GF-D8 (cell line): ENCODE data around the gene PIK3CD.
"Not testable (repeated sequence)": the region's sequence is repeated elsewhere in the genome, so short reads cannot be mapped to it uniquely, and the experiment has no call there.

Experiments used
- DNase-seq: peaks from one replicate; lab custom pipeline; 2025; lab: John Stamatoyannopoulos, UW

Gene PIK3CD

DNA sequence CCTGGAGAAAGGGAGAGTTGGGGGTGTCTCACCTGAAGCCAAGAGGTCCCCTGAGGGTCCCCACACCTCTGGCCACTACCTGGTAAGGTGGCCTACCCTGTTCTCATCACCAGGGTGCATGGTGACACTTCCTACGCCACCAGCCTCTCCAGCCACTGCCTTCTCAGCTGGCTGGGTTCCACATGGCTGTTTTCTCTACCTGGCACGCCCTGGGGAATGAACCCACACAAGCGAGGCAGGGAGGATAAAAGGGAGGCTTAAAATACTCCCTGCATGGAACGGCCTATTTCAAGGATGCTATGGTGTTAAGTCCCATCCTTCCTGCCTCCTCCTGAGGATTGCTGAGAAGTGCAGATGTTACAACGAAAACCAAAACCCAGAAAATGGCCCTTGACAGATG is 84.7 kb downstream of the PIK3CD start:
- no peak for DNase-seq

DNA sequence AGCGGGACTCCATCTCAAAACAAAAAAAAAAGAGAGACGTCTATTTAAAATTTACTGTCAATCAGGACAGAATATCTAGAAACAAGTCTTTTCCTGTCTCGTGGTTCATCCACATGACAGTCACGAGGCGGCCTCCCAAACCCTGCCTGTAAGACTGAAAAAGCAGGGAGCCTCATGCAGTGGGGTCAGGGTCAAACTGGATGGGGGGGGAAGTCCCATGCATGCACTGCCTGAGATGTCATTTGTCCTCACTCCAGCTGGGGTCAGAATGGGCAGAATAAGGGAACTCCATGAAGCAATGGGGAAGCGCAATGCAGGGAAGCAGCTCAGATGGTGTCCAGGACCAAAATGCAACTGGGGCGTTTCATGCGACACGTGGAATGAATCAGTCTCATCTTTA is 85.5 kb downstream of the PIK3CD start:
- DNase-seq = no peak

DNA sequence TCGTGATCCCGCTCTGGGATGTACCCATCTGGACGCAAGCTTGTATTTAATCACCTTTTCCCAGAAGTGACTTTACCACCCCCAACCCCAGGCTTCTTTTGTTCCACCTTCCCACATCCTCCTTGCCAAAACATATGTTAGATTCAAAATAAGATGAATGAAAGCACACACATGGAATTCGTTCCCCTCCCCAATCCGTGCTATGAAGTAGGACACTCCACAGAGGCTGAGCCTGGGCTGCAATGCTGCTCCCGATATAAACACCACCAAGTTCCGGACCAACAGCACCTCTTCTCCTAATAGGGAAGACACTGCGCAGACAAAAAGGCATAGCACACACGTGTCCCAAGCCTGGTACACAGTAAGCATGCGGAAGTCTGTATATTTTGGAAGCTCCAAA is 86.1 kb downstream of the PIK3CD start:
- DNase-seq = no peak

DNA sequence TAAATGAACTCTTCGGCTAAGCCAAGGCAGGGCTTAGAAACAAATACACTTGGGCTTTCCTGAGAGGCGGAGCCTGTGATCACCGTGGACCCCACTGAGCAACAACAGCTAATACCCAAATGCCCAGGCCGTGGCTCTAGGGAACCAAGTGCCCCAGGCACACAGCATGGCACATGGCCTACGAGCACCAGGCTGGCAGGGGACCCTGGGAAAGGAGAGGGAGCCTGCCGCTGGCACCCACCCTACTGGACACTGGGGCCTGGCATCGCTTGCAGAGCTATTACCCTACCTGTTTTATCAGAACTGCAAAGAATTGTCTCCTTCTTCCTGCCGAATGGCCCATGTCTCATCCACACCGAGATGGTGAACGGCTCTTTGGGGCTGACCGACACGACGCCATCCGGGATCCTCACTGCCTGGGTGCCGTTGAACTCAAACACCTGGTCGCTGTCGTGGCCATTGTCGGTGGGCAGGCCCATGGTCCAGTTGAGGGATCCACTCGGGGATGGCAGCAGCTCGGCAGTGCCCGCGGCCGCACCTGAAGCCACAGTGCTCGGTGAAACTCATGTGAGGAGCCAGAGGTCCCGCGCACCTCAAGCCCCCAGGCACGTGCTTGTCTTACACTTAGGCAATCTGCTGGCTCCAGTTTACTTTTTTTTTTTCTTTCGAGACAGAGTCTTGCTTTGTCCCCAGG is 92.7 kb downstream of the PIK3CD start:
- no peak for DNase-seq

DNA sequence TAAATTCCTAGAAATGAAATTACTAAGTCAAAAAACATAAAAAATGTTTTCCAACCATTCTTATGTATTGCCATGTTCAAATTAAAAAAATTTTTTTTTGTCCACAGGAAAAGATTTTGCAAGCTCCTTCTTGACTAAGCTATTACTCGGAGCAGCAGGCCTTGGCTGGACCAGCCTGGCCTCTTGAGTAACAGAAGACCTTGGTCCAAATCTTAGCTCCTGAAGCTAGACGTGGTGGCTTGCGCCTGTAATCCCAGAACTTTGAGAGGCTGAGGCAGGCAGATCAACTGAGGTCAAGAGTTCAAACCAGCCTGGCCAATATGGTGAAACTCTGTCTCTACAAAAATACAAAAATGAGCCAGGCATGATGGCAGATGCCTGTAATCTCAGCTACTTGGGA is 94.7 kb downstream of the PIK3CD start:
- no peak for DNase-seq

DNA sequence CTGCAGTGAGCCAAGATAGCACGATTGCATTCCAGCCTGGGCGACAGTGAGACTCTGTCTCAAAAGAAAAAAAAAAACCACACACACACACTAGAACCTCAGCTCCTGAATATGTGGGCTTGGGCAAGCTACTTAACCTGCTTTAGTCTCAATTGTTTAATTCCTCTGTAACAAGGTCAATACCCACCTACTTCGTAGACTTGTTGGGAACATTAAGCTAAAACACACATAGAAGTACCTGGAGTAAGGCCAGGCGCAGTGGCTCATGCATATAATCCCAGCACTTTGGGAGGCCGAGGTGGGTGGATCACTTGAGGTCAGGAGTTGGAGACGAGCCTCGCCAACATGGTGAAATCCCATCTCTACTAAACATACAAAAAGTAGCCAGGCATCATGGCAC is 95.1 kb downstream of the PIK3CD start:
- DNase-seq = no peak

DNA sequence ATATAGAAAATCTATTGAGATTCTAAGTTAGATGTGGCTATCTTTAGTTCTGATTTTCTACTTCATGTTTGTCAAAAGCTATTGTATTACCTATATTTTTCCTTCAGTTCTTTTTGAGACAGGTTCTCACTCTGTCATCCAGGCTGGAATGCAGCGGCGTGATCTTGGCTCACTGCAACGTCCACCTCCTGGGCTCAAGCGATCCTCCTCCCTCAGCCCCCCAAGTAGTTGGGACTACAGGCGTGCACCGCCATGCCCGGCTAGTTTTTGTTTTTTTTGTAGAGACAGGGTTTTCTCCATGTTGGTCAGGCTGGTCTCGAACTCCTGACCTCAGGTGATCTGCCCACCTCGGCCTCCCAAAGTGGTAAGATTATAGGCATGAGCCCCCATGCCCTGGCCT is 96.9 kb downstream of the PIK3CD start:
- not testable (repeated sequence) for DNase-seq

DNA sequence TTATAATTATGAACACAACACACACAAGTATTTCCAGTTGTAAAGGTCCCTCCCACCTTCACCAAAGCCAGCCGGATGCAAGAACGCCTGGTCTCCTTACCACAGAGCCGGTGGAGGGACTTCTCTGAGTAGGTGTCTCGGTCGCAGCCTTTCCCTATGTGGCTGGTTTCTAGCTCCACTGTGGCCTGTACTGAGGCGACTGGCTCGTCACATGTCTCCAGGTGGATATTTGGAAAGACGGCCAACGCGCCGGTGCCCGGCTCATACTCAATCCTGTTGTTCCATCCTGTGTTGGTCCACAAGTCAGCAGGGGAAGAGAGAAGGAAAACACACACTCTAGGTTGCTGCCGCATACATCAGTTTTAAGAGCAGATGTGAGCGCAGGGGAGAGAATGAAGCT is 97.8 kb downstream of the PIK3CD start:
- DNase-seq = no peak

DNA sequence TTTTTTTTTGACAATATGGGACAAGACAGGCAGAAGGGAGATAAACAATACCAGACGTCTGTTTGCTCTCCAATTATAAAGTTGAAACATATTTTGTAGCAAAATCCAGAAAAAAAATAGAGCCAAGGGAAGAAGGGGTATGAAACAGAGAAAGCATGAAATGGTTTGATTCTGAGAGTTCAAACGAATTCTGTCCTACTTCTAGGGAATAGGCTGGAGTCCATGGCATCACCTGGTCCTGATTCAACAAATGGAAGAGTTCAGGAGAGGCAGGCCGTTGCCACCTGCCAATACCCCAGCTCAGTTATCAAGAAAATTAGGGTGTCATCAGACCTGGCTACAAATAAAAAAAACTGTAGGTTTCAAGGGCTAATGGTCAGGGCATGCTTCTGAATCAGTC is 100.4 kb downstream of the PIK3CD start:
- DNase-seq = no peak

DNA sequence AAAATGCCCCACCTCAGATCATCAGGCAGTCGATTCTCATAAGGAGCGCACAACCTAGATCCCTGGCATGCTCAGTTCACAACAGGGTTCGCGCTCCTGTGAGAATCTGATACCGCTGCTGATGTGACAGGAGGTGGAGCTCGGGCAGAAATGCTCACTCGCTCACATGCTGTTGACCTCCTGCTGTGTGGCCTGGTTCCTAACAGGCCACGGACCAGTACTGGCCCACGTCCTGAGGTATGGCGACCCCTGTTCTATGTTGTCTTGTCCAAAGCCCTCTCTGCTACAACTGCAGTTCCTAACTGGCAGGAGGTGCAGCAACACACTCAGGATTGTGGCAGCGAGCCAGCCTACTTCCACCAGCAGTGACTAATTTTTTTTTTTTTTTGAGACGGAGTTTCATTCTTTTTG is 101.6 kb downstream of the PIK3CD start:
- no peak for DNase-seq

DNA sequence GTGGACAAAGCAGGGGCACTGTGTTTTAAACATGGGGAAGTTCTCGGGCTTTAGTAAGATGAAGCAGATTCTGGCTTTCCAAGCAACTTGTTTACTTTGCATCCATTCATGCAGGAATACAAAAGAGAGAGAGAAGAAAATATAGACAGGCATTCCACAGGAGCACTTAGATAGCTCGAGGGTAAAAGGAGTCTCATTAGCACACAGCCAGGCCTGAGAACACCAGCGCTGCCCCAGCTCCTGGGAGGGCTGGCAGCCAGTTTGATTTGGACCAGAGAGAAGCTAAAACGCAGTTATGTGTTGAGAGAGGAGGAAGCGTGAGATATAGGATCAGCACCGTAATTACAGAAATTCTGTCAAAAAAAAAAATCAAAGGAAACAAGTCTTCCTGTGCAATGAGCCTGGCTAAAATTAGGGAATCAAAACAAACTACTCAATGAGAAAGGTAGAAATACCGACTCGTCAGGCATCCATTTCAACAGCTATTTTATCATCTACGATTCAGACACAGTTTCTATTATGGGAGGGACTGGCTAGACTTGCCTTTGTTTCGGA is 104.0 kb downstream of the PIK3CD start:
- no peak for DNase-seq

DNA sequence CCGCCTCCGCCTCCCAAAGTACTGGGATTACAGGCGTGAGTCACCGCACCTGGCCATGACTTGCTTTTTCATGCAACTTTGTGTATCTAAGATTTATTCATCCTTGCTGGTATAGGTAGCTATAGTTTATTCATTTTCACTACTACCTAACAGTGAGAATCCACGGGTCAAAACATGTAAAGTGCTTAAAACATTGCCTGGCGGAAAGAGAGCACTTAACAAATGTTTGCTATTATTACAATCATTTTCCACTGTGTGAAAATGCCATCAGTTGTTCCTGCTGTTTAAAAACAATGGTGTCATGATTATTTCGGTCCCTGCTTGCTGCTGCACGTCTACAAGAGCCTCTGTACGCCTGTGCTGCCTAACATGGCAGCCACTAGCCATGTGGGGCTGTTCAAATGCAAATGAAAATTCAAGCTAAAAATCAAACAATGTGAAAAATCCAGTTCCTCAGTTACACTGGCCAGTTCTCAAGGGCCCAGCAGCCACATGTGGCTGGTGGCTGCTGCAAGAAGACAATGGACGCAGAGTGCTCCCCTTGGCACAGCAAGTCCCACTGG is 107.1 kb downstream of the PIK3CD start:
- no peak for DNase-seq

DNA sequence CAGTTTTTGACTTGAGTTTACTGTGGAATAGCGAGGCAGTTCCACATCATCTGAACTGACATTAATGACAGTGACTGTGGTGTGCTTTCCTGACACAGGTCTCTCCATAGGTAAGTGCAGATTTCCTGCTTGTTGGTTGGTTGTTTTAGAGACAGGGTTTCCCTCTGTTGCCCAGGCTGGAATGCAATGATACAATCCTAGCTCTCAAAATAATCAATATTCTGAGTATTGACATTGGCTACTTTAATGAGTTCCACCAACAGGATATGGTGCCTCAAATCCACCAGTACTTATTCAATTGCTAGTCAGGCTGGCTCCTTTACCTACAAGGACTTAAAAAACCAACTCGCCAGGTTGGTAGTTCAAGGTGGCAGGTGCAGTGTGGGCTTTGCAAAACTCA is 108.4 kb downstream of the PIK3CD start:
- no peak for DNase-seq

DNA sequence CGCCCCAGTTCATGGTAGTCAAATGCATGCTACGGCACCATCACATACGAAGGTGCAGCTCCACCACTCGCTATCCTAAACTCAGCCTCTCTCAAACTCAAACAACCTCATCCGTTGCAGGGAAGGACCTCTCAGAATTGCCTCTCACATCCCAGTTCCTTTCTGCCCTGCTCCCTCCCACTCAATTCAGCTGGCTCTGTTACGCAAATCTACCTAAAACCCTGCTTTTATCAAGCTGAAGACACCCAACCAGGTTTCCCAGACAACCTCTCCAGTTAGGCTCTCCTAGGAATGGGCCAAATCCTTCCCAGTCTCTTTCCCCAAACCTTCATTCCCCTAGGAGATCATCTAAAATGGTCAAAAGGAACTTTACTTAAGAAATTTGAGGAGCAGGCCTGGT is 109.3 kb downstream of the PIK3CD start:
- no peak for DNase-seq

DNA sequence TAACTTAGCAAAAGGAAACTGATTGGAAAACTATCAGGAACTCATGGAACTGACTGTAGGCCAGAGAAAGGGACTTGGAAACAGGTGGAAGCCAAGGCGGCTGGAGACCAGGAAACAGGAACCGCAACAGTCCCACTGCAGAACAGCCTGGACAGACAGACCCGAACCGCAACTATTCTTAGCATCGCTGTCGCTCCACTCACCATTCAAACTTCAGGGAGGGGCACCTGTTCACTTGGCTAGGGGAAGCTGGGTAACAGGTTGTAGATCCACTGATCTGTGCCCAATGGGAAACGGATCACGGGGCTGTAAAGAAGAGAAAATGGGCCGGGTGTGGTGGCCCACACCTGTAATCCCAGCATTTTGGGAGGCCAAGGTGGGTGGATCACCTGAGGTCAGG is 110.3 kb downstream of the PIK3CD start:
- DNase-seq = no peak

DNA sequence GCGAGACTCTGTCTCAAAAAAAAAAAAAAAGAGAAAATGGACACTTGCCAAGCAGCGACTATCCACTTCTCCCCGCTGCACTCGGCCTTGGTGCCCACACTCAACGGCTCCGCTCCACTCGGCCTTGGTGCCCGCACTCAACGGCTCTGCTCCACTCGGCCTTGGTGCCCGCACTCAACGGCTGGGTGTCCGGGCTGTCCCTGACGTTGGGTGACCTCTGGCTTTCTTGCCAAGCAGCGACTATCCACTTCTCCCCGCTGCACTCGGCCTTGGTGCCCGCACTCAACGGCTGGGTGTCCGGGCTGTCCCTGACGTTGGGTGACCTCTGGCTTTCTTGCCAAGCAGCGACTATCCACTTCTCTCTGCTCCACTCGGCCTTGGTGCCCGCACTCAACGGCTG is 110.9 kb downstream of the PIK3CD start:
- not testable (repeated sequence) for DNase-seq

DNA sequence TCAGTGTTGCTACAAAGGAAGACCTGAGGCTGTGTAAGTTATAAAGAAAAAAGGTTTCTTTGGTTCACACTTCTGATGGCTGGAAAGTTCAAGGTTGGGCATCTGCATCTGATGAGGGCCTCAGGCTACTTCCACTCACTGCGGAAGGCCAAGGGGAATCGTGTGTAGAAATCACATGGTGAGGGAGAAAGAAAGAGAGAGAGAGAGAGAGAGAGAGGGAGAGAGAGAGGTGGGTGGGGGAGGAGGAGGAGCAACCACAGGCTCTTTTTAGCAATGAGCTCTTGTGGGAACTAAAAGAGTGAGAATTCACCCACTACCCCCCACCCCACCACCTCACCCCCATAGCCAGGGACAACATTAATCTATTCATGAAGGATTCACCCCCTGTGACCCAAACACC is 112.4 kb downstream of the PIK3CD start:
- DNase-seq = no peak

DNA sequence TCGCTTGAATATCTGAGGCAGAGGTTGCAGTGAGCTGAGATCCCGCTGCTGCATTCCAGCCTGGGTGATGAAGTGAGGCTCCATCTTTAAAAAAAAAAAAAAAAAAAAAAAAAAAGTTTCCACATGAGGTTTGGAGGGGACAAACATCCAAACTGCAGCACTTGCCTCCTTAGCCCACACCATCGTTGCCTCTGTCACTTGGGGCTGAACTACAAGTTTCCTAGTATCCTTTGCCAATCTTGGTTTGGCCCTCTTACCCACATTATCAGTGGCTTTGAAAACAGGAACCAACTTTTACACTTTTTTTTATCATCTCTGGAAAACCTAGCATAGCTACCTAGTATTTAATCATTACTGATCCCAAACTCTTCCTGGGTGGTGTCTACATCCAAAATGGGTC is 113.0 kb downstream of the PIK3CD start:
- no peak for DNase-seq

DNA sequence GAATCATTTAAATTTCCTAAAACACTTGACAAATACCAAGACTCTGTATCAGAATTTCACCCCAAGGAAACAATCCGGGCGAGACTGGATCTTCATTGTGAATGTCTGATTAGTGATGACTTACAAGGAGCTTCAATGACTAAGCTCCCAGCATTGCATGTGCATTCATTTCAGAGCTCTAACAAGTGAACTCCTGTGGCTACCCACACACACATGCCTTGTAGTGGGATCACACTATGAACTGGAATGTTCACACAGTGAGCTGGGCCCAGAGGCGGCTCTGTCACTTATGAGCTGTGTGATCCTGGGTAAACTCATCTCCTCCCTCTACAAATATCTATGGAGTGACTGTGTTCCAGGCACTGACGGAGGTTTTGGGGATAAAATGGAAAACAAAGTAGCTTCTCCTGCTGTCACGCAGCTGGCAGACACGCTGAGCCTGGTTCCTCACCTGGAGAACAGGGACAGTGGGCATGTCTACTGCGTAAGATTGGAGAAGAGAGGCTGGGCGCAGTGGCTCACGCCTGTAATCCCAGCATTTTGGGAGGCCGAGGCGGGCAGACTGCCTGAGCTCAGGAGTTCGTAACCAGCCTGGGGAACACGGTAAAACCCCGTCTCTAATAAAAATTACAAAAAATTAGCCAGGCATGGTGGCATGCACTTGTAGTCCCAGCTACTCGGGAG is 115.4 kb downstream of the PIK3CD start:
- DNase-seq = no peak

DNA sequence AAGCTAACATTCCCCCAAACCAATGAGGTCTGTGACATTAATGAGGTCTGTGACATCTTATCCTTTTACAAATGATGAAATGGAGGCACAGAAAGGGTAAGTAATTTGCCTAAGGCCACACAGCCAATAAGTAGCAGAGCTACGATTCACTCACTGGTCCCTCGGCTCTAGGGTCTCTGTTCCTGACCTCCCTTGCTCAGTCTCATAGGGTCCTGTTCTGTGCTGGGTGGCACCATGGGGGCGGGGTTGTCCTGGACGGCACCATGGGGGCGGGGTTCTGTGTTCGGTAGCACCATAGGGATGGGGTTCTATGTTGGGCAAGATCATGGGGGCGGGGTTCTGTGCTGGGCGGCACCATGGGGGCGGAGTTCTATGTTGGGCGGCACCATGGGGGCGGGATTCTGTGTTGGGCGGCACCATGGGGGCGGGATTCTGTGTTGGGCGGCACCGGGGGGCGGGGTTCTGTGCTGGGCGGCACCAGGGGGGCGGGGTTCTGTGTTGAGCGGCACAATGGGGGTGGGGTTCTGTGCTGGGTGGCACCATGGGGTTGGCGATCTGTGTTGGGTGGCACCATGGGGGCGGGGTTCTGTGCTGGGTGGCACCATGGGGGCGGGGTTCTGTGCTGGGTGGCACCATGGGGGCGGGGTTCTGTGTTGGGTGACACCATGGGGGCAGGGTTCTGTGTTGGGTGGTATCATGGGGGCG is 116.6 kb downstream of the PIK3CD start:
- DNase-seq = no peak

DNA sequence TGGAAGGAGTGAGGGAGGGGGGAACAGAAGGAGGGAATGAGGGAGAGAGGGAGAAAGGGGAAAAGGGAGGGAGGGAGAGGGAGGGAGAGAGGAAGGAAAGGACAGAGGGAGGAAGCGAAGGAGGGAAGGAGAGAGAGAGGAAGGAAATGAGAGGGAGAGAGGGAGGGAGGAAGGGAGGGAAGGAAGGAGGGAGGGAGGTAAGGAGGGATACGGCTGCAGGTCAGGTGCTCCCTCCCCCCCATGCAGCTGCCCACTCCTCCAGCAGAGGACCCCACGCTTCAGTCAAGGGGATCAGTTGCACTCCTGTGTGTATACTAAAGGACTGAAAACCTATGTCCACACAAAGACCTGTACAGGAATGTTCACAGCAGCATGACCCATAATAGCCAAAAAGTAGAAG is 117.5 kb downstream of the PIK3CD start:
- DNase-seq = no peak

DNA sequence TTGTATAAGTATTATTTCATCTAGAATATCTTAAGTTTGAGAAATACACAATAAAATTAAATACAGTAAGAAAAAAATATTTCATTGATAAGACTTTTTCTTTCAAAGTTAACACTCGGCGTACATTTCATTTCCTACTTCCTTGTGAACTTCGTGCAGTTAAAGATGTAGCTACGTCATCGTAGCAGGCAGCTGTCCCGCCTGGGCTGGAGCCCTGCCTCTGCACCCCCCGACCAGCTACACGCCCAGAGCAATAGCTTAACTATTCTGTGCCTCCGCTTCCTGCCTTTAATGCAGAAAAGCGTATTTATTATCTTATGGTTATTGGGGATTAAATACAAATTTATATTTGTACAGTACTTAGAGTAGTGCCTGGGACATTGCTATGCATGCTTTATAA is 118.8 kb downstream of the PIK3CD start:
- DNase-seq = no peak
